Endothelial cell of umbilical vein (primary cell): Measurements from ENCODE around the gene MCTP2. TPM values are rescaled to one million over a fixed set of nuclear protein-coding genes. Genes with fewer than 3 reads are reported as not detected.

Experiments used
- BruUV-seq: library from RNA; stranded (reverse); fragments of 400-500 nt; replicated peaks from 2 replicates; lab custom pipeline; 2021; lab: Mats Ljungman, UMichigan
- CTCF ChIA-PET: fragments of 300-600, 350-600 bp; sonication (Branson Sonifier 250); formaldehyde crosslinking; loops from one replicate; lab custom pipeline; 2021; ENCODE audit warnings: antibody characterized with exemption, inconsistent platforms; lab: Charles Lee
- POLR2A ChIA-PET: fragments of 300-600, 350-600 bp; sonication (Branson Sonifier 250); formaldehyde crosslinking; loops from one replicate; lab custom pipeline; 2021; ENCODE audit warnings: antibody characterized with exemption, inconsistent platforms; lab: Charles Lee
- DNase-seq: peaks from one replicate; pipeline ENCODE4 v3.0.0-alpha.2; 2011; ENCODE audit warnings: low read depth, low spot score
- FAIRE-seq: peaks from 2 replicates; lab custom pipeline; 2011; peaks lifted over from hg19 to GRCh38; lab: Jason Lieb, UNC
- H2AFZ ChIP-seq: 2 replicates; pipeline ENCODE4 v1.6.0; 2012; ENCODE audit warnings: low read depth, low read length, control low read depth, inconsistent platforms
- H3K27ac ChIP-seq: 2 replicates; pipeline ENCODE4 v1.5.1; 2011; ENCODE audit warnings: low read depth, mild to moderate bottlenecking, control low read depth, low read length, moderate library complexity; ENCODE audit not compliant: insufficient read depth
- H3K27me3 ChIP-seq, 2 experiments: 2 replicates each; pipeline versions ENCODE4 v1.6.0 to v1.6.1; 2011; ENCODE audit warnings: low read length in 2 of 2, mixed read lengths in 1 of 2; ENCODE audit not compliant: control insufficient read depth in 2 of 2, insufficient read depth in 2 of 2
- H3K36me3 ChIP-seq, 2 experiments: 2 replicates in 1 of 2; 3 replicates in 1 of 2; pipeline ENCODE4 v1.5.1; 2011; ENCODE audit warnings: low read length in 2 of 2, mild to moderate bottlenecking in 1 of 2, moderate library complexity in 1 of 2; ENCODE audit not compliant: control insufficient read depth in 2 of 2, insufficient read depth in 2 of 2; ENCODE audit errors: extremely low read depth in 1 of 2
- H3K4me1 ChIP-seq: 3 replicates; pipeline ENCODE4 v1.5.1; 2011; ENCODE audit warnings: mild to moderate bottlenecking, low read length; ENCODE audit not compliant: control insufficient read depth, insufficient read depth; ENCODE audit errors: extremely low read depth
- H3K4me2 ChIP-seq: 2 replicates; pipeline ENCODE4 v1.6.1; 2011; ENCODE audit warnings: low read length, control low read depth, mixed read lengths; ENCODE audit not compliant: insufficient read depth
- H3K4me3 ChIP-seq, 3 experiments: fragments of 200-600 bp in 1 of 3; sonication (generic), shearing (Covaris generic) in 1 of 3; replicated peaks in 1 of 3; 2 replicates each; pipeline ENCODE4 v1.5.1; 2011 to 2016; ENCODE audit warnings: control low read depth in 3 of 3, low read length in 3 of 3, mild to moderate bottlenecking in 2 of 3, inconsistent platforms in 1 of 3, low read depth in 1 of 3, moderate library complexity in 1 of 3; ENCODE audit not compliant: insufficient read depth in 1 of 3
- H3K79me2 ChIP-seq: 2 replicates; pipeline ENCODE4 v1.6.0; 2012; ENCODE audit warnings: low read length, inconsistent platforms; ENCODE audit not compliant: control insufficient read depth, insufficient read depth
- H3K9ac ChIP-seq: replicated peaks from 2 replicates; pipeline ENCODE3; 2011; ENCODE audit warnings: low read length, control low read depth; ENCODE audit not compliant: insufficient read depth; ENCODE audit errors: extremely low read depth
- H3K9me1 ChIP-seq: replicated peaks from 3 replicates; pipeline ENCODE4 v1.6.0; 2011; ENCODE audit warnings: mild to moderate bottlenecking, low read length; ENCODE audit not compliant: control insufficient read depth, insufficient read depth; ENCODE audit errors: extremely low read depth
- H3K9me3 ChIP-seq: replicated peaks from 2 replicates; pipeline ENCODE4 v1.5.1; 2012; ENCODE audit warnings: low read length, inconsistent platforms; ENCODE audit not compliant: control insufficient read depth, insufficient read depth
- H4K20me1 ChIP-seq: replicated peaks from 2 replicates; pipeline ENCODE3; 2011; ENCODE audit warnings: mild to moderate bottlenecking, low read length; ENCODE audit not compliant: control insufficient read depth, insufficient read depth; ENCODE audit errors: extremely low read depth
- CTCF ChIP-seq, 2 donors: IDR thresholded peaks; 1 replicate in 1 of 2; 2 replicates in 1 of 2; pipeline ENCODE4 v1.5.1; 2011; ENCODE audit warnings: low read length in 2 of 2, mild to moderate bottlenecking in 2 of 2, moderate library complexity in 2 of 2, control low read depth in 1 of 2, inconsistent platforms in 1 of 2, low read depth in 1 of 2; ENCODE audit not compliant: insufficient read depth in 1 of 2; ENCODE audit errors: extremely low read depth in 1 of 2
- EZH2 ChIP-seq: IDR thresholded peaks from 2 replicates; pipeline ENCODE4 v1.6.1; 2012; ENCODE audit warnings: borderline replicate concordance, low read depth, mild to moderate bottlenecking, moderate library complexity, low read length, inconsistent platforms; ENCODE audit not compliant: severe bottlenecking
- FOS ChIP-seq: IDR thresholded peaks from 2 replicates; pipeline ENCODE4 v1.6.1; 2011; ENCODE audit warnings: mild to moderate bottlenecking, low read length, moderate library complexity, borderline replicate concordance; ENCODE audit not compliant: insufficient read depth
- GATA2 ChIP-seq: IDR thresholded peaks from 2 replicates; pipeline ENCODE4 v1.7.0; 2011; ENCODE audit warnings: low read depth, mild to moderate bottlenecking, moderate library complexity, mixed read lengths, low read length; ENCODE audit not compliant: insufficient read length, insufficient read depth
- JUN ChIP-seq: IDR thresholded peaks from 2 replicates; pipeline ENCODE4 v1.6.1; 2011; ENCODE audit warnings: borderline replicate concordance, low read depth; ENCODE audit not compliant: insufficient read length, insufficient read depth
- MYC ChIP-seq: IDR thresholded peaks from one replicate; pipeline ENCODE4 v1.6.1; 2011; ENCODE audit warnings: mild to moderate bottlenecking, low read depth, low read length
- POLR2A ChIP-seq: IDR thresholded peaks from 2 replicates; pipeline ENCODE4 v1.6.1; 2012; ENCODE audit warnings: low read depth, mild to moderate bottlenecking, control low read depth, low read length
- POLR2AphosphoS5 ChIP-seq: IDR thresholded peaks from 2 replicates; pipeline ENCODE4 v1.6.1; 2012; ENCODE audit warnings: low read depth, mild to moderate bottlenecking, control low read depth, low read length, moderate library complexity; ENCODE audit not compliant: insufficient read depth
- dilution Hi-C: fragments of 300-500 bp; cut with MboI; formaldehyde crosslinking; loops from one replicate; pipeline ENCODE4 v1.15.0; 2019; ENCODE audit warnings: low sequenced_read_pairs; ENCODE audit not compliant: extremely low pct_ligation_motif_present
- intact Hi-C: fragments of 100-400 bp; cut with micrococcal nuclease; formaldehyde crosslinking; loops from one replicate; pipeline ENCODE4 v1.10.0; 2022
- polyA plus RNA-seq, 4 experiments: library from polyadenylated mRNA; depleted of rRNA in 3 of 4; stranded (reverse) in 3 of 4; unstranded in 1 of 4; fragments of >200 nt; gene quantifications; 2 replicates each; pipeline versions ENCODE4 v1.2.1 to v1.2.3, GENCODE V29; 2011 to 2012; ENCODE audit warnings: missing spikeins in 1 of 4
- total RNA-seq: library from RNA; stranded (reverse); gene quantifications from 2 replicates; pipeline ENCODE4 v1.2.3, GENCODE V29; 2021

Gene MCTP2
- total and polyA plus RNA-seq, 2 donors (not counting 3 experiments of a cell fraction or from before 2014, with no cell fraction given): 0.01 to 0.75 TPM

- no peak overlapping the region for H3K4me3 ChIP-seq
- intact Hi-C loops: no loop called here
- no peak for FAIRE-seq
- H3K27me3 ChIP-seq: no peaks in the 10 kb centered on the region
- H3K27ac ChIP-seq: no peak overlapping the region
- no peaks in the 10 kb centered on the region for H3K4me1 ChIP-seq
- BruUV-seq: no TSS peak
- H3K4me2 ChIP-seq: no peak overlapping the region
- POLR2A ChIA-PET: no interaction called here
- no peaks in the 10 kb centered on the region for H3K36me3 ChIP-seq
- H3K9me3 ChIP-seq: no peaks in the 10 kb centered on the region
- dilution Hi-C loops: no loop called here
- H4K20me1 ChIP-seq: no peaks in the 10 kb centered on the region
- DNase-seq: no peak
- no peaks in the 10 kb centered on the region for H3K79me2 ChIP-seq
- H2AFZ ChIP-seq: no peak overlapping the region
- no peak overlapping the region for H3K9ac ChIP-seq
- no peak for TF ChIP-seq MYC
- TF ChIP-seq FOS: no peak
- no peak for TF ChIP-seq CTCF (IDR thresholded peaks at IDR 0.05; ENCODE audit: extremely low read depth in 1 of 2, insufficient read depth in 1 of 2, low read depth in 1 of 2, low read length in 2 of 2)
- no peak for TF ChIP-seq GATA2
- TF ChIP-seq EZH2: no peak
- TF ChIP-seq POLR2A: no peak
- no peak for TF ChIP-seq JUN
- no peak for TF ChIP-seq POLR2AphosphoS5
- CTCF ChIA-PET: no interaction called here
- no peaks in the 10 kb centered on the region for H3K9me1 ChIP-seq
Observed at GRCh38 chr15:94203306-94203705, 28.1 kb upstream of the MCTP2 start.
